DND-41 (cell line): ENCODE results near the gene UBE2J1.

ENCODE experiments used
- ATAC-seq: fragments of 200-7000 bp; cut with Tn5 transposase; 3 replicates; pipeline ENCODE4 v1.9.1; 2021; ENCODE audit warnings: low read depth; ENCODE audit not compliant: insufficient read depth
- DNase-seq: peaks from one replicate; pipeline ENCODE4 v3.0.0-alpha.2; 2020
- H2AFZ ChIP-seq: 2 replicates; pipeline ENCODE4 v1.6.0; 2012; ENCODE audit warnings: low read depth, low read length
- H3K27ac ChIP-seq: 2 replicates; pipeline ENCODE4 v1.5.1; 2012; ENCODE audit warnings: low read length, inconsistent platforms
- H3K27me3 ChIP-seq: fragments of 200-600 bp; sonication (generic); 2 replicates; pipeline ENCODE4 v1.6.0; 2012; ENCODE audit warnings: low read length, mild to moderate bottlenecking, inconsistent platforms; ENCODE audit not compliant: insufficient read depth, poor library complexity
- H3K36me3 ChIP-seq: 2 replicates; pipeline ENCODE4 v1.5.1; 2012; ENCODE audit warnings: low read length, inconsistent platforms; ENCODE audit not compliant: insufficient read depth
- H3K4me1 ChIP-seq: 2 replicates; pipeline ENCODE4 v1.5.1; 2012; ENCODE audit warnings: mild to moderate bottlenecking, low read length; ENCODE audit not compliant: insufficient read depth
- H3K4me2 ChIP-seq: 2 replicates; pipeline ENCODE4 v1.6.0; 2012; ENCODE audit warnings: mild to moderate bottlenecking, moderate library complexity, low read length, inconsistent platforms; ENCODE audit not compliant: insufficient read depth
- H3K4me3 ChIP-seq, 2 experiments: fragments of 200-600 bp in 1 of 2; shearing (Covaris generic) in 1 of 2; 2 replicates each; pipeline ENCODE4 v1.5.1; 2012 to 2016; ENCODE audit warnings: inconsistent platforms in 2 of 2, low read length in 2 of 2, mild to moderate bottlenecking in 2 of 2, low read depth in 1 of 2, moderate library complexity in 1 of 2
- H3K79me2 ChIP-seq: 2 replicates; pipeline ENCODE4 v1.6.0; 2012; ENCODE audit warnings: low read length, inconsistent platforms; ENCODE audit not compliant: insufficient read depth
- H3K9ac ChIP-seq: 2 replicates; pipeline ENCODE4 v1.6.0; 2012; ENCODE audit warnings: low read depth, mild to moderate bottlenecking, inconsistent platforms, low read length, moderate library complexity
- H3K9me3 ChIP-seq: 2 replicates; pipeline ENCODE4 v1.5.1; 2012; ENCODE audit warnings: low read length, moderate library complexity, mild to moderate bottlenecking, inconsistent platforms; ENCODE audit not compliant: insufficient read depth, severe bottlenecking
- H4K20me1 ChIP-seq: 2 replicates; pipeline ENCODE4 v1.6.0; 2012; ENCODE audit warnings: low read length; ENCODE audit not compliant: insufficient read depth
- CTCF ChIP-seq: IDR thresholded peaks from 2 replicates; pipeline ENCODE4 v1.5.1; 2012; ENCODE audit warnings: borderline replicate concordance, low read length, moderate library complexity, mild to moderate bottlenecking; ENCODE audit not compliant: poor library complexity, severe bottlenecking; ENCODE audit errors: extremely low read depth
- EZH2 ChIP-seq: IDR thresholded peaks from 3 replicates; pipeline ENCODE4 v1.6.1; 2012; ENCODE audit warnings: borderline replicate concordance, low read depth, mild to moderate bottlenecking, moderate library complexity, low read length, inconsistent platforms; ENCODE audit not compliant: severe bottlenecking

The UBE2J1 gene

GRCh38 chr6:89317067-89317466, 35.5 kb downstream of the UBE2J1 start:
- H3K9me3 ChIP-seq = no peaks in the 10 kb centered on the region
- H4K20me1 ChIP-seq = no peaks in the 10 kb centered on the region
- no peak overlapping the region for H3K27ac ChIP-seq
- no peaks in the 10 kb centered on the region for H3K27me3 ChIP-seq
- H2AFZ ChIP-seq = no peak overlapping the region
- no peak for ATAC-seq
- no peak overlapping the region for H3K9ac ChIP-seq
- no peaks in the 10 kb centered on the region for H3K4me1 ChIP-seq
- H3K4me3 ChIP-seq = no peak overlapping the region
- TF ChIP-seq EZH2 (no peak), CTCF (no peak)
- DNase-seq = no peak
- H3K36me3 ChIP-seq = no peaks in the 10 kb centered on the region
- no peak overlapping the region for H3K4me2 ChIP-seq
- H3K79me2 ChIP-seq = no peaks in the 10 kb centered on the region

- no peak within 1 kb of the TSS for H3K4me2 ChIP-seq
- no peak within 1 kb of the TSS for H3K27ac ChIP-seq
- ATAC-seq (no peak), DNase-seq (no peak)
- TF ChIP-seq EZH2 = no peak
- H3K4me3 ChIP-seq = no peak within 1 kb of the TSS
- H3K9ac ChIP-seq = no peak within 1 kb of the TSS
- no peak within 1 kb of the TSS for H2AFZ ChIP-seq
- no peaks in the 10 kb centered on the region for H3K9me3 ChIP-seq
- no peaks in the 10 kb centered on the region for H3K36me3 ChIP-seq
- H3K4me1 ChIP-seq = no peaks in the 10 kb centered on the region
- H4K20me1 ChIP-seq = no peaks in the 10 kb centered on the region; the same call in 1 of the 2 replicates
- no peaks in the 10 kb centered on the region for H3K79me2 ChIP-seq
- no peaks in the 10 kb centered on the region for H3K27me3 ChIP-seq
Observed at GRCh38 chr6:89315249-89315885, 37.2 kb downstream of the UBE2J1 start, which contains the start of gene GABRR2. Gene GABRR2 (minus strand): TSS chr6:89315299. CDS start chr6:89315165, 134 bp downstream.

- Histone ChIP-seq H3K4me3 (no peak overlapping the region), H3K27ac (no peak overlapping the region), H3K36me3 (no peaks in the 10 kb centered on the region), H2AFZ (no peak overlapping the region), H3K4me1 (no peaks in the 10 kb centered on the region), H3K27me3 (no peaks in the 10 kb centered on the region), H3K9ac (no peak overlapping the region), H3K79me2 (no peaks in the 10 kb centered on the region), H4K20me1 (no peaks in the 10 kb centered on the region; the same call in 1 of the 2 replicates), H3K4me2 (no peak overlapping the region), H3K9me3 (no peaks in the 10 kb centered on the region)
- DNase-seq (no peak), ATAC-seq (no peak)
- TF ChIP-seq CTCF (no peak), EZH2 (no peak)
Observed at GRCh38 chr6:89314692-89315091, 37.8 kb downstream of the UBE2J1 start.

GRCh38 chr6:89313006-89313405, 39.5 kb downstream of the UBE2J1 start:
- Histone ChIP-seq H3K27me3 (no peaks in the 10 kb centered on the region), H2AFZ (no peak overlapping the region), H3K9me3 (no peaks in the 10 kb centered on the region), H3K36me3 (no peaks in the 10 kb centered on the region), H3K4me1 (no peaks in the 10 kb centered on the region), H4K20me1 (no peaks in the 10 kb centered on the region; the same call in 1 of the 2 replicates), H3K4me2 (no peak overlapping the region), H3K79me2 (no peaks in the 10 kb centered on the region), H3K4me3 (no peak overlapping the region), H3K27ac (no peak overlapping the region), H3K9ac (no peak overlapping the region)
- no peak for ATAC-seq
- TF ChIP-seq EZH2 (no peak), CTCF (no peak)
- DNase-seq = no peak
